Pulmonary artery endothelial cell (primary cell): ENCODE results near the gene TBXA2R. TPM values are rescaled to one million over a fixed set of nuclear protein-coding genes. Genes with fewer than 3 reads are reported as not detected.

ENCODE experiments used
- DNase-seq: peaks from one replicate; pipeline ENCODE4 v3.0.0-alpha.2; 2011; ENCODE audit warnings: low read depth, low spot score
- total RNA-seq: library from RNA; depleted of rRNA; stranded (reverse); fragments of >200 nt; gene quantifications from 2 replicates; pipeline ENCODE4 v1.2.3, GENCODE V29; 2014

TBXA2R gene
- total RNA-seq, 1 donor from 2014 or later, result 0.66 TPM

DNA sequence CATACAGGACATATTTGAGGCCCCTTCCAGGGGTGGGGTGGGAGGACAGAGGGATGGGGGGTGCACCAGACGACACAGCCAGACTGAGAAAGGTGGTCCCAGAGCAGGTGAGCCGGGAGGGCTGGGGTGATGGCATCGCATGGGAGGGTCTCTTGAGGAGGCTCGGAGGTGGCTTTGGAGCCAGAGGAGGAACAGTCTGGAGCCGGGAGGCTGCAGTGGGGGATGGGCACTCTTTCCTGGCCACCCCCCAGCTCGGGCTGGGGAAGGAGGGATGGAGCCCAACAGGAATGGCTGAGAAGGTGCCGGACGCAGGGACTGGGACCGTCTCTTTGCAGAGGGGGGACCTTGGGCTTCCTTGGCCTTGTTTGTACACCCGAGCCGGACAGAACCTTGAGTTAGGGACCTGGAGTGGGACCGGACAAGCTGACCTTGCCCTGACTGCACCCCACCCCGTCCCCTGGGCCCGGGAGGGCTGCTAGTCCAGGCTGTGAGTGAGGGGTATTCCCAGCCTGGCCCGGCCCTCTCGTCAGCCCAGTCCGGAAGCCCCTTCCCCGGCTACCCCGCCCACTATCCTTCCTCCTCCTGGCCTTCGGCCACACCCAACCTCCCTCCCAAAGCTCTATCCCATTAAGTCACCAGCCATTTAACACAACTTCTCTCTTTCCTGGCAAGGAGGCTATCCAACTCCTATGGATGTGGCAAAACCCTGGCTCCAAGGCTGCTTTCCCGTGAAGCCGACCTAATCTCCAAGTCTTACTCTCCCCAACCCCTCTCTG is 816 bp upstream of the TBXA2R start:
- no peak for DNase-seq

DNA sequence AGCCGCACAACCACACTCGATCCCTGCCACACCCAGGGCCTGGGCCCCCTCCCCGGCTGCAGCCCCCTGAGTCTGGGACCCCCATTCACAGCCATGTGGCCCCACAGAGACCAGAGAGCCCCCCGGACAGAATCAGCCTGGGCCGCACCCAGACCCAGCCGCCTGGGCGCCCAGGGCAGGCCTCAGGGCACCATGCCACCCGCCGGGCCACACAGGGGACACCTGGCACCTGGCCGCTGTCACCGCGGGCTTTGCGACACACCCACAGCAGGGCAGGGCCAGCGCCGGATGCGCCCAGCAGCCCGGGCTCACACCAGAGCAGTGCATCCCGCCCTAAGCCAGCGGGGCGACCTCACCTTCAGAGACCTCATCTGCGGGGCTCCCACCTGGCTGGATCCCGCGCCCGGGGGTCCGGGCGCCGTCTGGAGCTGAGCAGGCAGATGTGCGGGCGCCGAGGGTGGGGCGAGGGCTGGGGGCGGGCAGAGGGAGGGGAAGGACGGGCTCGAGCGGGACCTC is 443 bp downstream of the TBXA2R start:
- DNase-seq, result no peak

DNA sequence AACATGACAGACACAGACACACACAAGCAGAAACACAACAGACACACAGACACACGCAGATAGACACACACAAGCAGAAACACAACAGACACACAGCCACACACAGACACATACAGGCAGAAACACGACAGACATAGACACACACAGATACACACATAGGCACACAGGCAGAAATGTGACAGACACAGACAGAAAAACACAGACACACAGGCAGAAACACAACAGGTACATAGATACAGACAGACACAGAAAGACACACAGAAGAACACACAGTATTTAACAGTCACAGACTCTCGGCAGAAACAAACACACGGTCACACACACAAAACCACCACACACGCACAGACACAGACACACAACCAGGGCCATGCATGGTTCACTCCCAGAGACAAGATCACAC is 905 bp downstream of the TBXA2R start:
- DNase-seq, result no peak

DNA sequence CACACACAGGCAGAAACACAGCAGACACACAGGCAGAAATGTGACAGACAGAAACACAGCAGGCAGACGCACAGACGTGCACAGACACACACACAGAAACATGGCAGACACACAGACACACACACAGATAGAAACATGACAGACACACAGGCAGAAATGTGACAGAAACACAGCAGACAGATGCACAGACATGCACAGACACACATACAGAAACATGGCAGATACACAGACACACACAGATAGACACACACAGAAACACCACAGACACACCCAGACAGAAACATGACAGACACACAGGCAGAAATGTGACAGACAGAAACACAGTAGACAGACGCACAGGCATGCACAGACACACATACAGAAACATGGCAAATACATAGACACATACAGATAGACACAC is 1.3 kb downstream of the TBXA2R start:
- DNase-seq, result no peak

DNA sequence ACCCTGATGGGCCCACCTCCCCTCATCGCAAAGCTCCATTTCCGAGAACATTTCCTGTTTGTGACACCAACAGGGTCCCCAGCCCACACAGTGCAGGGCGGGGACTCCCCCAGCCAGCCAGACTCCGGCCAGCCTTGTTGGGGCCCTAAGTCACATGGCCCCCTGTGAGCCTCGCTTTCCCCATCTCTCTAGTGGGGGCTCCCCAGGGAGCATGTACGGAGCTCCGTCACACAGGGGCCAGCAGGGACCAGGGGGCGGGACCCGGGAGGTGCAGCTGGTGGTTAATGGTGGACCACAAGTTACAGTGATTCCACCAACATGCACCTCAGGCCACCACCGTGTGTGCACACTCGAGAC is 1.7 kb downstream of the TBXA2R start:
- no peak for DNase-seq

DNA sequence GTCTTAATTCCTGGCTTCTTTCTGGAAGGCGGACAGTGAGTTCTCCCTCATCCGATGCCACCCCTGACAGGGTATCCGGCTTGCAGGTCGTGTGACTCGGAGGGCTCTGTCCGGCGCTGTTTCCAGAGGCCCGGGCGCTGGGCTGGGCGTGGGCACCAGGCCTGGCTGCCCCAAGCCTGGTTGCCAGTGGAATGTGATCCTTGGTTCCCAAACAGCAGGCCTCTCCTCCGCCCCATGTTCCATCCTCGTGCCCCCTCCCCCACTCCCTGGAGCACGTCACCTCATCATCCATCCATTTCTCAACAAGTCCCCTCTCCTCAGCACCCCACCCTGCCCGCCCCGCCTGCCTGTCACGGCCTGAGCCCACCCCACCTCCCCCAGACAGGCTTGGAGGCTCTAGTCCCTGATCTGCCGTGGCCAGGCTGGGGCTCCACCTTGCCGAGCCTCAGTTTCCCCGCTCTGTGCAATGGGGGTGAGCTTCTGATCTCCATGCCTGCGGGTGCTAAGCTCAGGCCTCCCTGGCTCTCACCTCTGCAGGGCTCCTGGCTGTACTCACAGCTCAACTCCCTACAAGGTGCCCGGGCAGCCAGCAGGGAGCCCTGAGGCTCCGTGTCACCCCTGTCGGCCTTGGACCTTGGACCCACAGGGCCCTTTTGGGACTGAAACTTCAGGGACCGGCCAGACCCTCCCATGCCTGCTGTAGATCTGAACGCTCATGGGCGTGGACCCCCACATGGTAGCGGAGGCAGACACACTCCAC is 2.3 kb downstream of the TBXA2R start:
- DNase-seq, result no peak

DNA sequence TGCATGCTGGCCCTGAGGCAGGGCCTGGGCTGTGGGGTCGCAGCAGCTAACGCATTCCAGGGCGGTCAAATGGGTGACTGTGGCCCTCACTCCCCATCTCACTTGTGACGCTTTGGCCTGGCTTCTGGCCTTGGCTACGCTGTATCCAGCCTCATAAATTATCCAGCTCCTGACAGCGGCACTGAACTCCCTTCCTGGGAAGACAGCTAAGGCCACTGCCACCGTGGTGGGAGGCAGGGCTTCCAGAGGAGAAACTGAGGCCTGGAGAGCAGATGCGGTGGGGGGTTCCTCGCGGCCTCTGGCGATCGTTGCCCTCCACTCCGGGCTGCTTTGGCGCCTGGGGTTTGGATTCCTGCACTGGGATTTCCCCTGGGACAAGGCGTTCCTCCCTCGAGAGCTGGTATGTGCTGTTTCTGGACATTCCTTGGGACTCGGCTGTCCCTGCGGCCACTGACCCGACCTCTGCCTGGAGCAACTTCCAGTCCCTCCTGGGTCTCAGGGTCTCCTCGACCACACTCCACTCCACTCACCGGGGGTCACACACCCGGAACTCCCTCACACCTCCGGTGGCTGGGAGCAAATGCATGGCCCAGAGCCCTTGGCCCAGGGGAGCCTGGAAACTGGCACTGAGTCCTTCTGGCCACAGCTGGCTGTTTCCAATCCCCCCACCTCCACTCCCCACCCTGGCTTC is 3.4 kb downstream of the TBXA2R start:
- DNase-seq, result no peak

DNA sequence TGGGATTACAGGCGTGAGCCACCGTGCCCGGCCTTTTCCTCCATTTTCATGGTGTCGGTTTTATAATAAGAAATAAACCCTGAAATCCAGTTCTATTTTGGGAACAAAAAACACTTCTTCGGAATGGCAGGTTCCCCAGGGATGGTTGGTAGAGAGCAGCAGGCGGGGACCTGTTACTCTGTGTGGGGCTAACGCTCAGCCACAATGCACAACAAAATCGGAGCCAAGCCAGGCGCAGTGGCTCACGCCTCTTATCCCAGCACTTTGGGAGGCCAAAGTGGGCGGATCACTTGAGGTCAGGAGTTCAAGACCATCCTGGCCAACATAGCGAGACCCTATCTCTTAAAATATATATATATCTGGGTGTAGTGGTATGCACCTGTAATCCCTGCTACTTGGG is 5.7 kb downstream of the TBXA2R start:
- DNase-seq, result no peak

DNA sequence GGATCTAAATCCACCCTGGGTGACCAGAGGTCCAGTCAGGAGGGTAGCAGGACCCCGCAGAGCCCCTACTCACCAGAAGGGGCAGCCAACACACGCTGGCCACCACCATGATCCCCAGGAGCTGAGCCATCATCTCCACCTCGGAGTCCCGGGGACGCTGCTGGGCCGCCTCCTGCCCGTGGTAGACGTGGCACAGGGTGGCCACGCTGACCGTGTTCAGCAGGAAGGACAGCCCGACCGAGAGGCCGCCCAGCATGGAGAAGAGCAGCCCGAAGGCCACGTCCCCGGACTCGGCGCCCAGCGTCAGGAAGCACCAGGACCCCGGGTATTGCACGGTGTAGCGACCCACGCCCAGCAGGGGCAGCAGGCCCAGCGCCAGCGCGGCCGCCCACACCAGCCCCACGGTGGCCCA is 6.9 kb downstream of the TBXA2R start:
- no peak for DNase-seq

DNA sequence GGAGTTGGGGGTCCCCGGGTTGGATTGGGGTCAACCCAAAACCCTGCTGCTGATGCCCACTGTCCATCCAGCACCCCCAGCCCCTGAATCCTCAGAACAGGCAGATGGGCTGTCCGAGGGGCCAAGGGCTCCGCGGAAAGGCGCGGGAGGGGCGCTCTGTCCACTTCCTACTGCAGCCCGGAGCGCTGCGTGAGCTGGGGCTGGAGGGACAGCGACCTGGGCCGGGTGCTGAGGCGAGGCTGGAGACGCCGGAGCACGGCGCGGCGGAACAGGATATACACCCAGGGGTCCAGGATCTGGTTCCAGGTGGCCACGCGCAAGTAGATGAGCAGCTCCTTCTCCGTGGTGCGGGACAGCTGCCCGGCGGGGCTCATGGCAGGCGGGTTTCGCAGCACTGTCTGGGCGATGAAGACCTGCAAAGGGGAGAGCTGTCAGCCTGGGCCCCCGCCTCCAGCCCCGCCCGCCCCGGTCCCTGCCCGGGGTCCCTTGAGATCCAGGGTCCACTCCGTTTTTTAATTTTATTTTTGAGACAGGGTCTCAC is 11.1 kb downstream of the TBXA2R start:
- DNase-seq, result no peak

DNA sequence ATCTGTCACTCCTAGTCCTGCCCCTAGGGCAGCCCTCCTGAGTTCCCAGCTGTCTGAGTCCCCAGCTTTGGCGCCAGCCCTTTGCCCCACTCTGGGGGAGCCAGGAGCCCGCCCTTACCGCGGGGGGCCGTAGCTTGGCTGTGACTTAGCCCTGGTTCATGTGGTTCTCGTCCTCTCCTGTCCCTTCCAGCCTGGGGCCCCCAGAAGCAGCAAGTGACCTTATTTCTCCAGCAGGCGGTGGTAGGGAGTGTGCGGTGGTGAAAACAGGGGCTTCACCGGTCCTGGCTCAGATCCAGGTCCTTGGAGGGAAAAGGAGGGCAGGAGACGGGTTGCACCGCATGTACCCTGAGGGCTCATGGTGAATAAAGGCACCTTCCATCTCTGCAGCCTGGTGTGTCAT is 13.5 kb downstream of the TBXA2R start:
- no peak for DNase-seq

DNA sequence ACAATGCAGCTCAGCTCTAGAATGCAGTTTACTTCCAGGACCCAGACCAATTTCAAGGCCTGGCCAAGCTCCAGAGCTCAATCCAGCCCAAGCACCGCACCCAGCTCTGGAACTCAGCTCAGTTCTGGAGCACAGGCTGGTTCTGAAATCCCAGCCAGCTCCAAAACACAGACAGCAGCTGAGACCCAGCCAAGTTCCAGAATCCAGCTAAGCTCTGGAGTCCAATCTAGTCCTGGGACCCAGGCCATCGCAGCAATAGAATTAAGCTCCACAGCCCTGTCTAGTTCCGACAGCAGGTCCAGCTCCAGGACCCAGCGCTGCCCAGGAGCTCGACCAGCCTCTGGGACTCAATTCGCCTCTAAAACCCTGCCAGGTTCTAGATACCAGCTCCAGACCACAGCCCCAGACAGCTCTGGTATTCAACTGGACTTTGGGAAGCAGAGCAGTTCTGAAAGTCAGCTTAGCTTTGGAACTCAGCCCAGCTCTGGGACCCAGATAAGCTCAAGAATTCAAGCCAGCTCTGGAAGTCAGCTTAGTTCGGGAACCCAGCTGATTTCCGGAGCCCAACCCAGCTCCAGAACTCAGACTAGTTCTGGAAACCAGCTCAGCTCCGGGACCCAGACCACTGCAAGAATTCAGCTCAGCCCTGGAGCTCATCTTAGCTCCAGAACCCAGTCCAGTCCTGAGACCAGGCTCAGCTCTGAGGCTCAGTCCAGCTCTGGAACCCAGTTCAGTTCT is 14.6 kb downstream of the TBXA2R start:
- DNase-seq, result no peak

DNA sequence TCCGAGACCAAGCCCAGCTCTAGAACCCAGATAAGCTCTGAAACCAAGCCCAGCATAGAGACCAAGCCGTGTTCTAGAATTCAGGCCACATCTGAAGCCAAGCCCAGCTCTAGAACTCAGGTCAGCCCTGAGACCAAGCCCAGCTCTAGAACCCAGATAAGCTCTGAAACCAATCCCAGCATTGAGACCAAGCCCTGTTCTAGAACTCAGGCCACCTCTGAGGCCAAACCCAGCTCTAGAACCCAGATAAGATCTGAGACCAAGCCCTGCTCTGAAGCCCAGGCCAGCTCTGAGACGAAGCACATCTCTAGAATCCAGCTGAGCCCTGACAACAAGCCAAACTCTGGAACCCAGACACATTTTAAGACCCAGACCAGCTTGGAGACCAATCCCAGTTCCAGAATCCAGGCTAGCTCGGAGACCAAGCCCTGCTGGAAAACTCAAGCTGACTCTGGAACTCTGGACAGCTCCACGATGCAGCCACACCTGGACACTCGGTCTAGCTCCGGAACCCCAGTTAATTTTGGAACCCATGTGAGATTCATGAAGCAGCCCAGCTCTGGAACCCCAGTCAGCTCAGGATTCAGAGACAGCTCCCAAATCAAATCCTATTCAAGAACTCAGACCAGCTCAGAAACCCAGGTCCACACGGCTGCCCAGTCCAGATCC is 15.6 kb downstream of the TBXA2R start:
- no peak for DNase-seq

DNA sequence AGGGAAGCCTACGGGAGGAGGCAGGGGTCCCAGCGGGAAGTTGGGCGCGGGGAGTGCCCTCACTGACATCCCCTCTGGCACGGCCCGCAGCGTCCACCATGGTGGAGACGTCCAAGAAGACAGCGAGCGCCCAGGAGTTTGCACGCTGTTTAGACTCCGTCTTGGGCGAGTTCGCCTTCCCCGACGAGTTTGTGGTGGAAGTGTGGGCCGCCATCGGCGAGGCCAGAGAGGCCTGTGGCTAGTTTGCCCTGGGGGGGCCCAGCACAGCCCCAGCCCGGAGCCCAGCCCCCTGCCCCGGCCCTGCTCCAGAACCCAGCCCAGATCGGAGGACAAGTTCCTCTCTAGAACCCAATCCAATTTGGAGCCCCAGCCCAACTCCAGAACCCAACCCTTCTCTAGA is 16.7 kb downstream of the TBXA2R start:
- no peak for DNase-seq

DNA sequence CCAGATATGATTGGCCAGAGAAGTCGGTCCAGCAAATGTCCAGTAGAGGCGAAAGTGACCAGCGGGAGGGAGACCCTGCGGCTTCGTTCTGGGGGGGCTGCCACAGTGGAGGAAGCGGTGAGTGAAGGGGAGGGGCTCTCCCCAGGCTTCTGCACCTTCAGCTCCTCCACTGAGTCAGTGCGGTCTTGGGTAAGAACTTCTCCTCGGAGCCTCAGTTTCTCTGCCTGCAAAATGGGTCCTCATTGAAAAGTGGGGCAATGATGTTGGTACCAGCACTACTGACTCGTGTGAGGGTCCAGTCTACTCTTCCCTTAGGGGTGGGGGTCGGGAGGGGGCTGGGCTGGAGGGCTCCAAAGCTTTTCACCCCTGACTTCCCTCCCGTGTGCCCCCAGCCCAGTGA is 17.2 kb downstream of the TBXA2R start:
- DNase-seq, result no peak

DNA sequence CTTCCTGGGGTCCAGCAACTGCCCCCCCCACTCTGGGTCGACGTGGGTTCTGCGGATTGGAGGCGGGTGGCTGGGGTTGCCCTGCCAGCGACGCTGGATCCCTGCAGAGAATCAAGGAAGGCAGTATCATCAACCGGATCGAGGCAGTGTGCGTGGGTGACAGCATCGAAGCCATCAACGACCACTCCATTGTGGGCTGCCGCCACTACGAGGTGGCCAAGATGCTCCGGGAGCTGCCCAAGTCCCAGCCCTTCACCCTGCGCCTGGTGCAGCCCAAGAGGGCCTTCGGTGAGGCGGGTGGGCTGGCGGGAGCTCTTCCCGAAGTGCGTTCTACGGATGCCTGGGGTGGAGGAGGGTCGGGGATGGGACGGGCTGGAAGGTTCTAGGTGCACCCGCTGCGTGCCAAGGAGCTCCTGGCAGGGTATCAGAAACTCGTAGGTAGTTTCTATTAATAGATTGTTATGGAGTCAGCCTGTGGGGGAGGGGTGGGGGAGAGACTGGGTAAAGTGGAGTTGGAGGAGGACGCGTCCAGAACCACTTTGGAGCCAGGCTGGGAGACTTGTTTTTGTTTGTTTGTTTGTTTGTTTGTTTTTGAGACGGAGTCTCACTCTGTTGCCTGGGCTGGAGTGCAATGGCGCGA is 19.8 kb downstream of the TBXA2R start:
- no peak for DNase-seq

DNA sequence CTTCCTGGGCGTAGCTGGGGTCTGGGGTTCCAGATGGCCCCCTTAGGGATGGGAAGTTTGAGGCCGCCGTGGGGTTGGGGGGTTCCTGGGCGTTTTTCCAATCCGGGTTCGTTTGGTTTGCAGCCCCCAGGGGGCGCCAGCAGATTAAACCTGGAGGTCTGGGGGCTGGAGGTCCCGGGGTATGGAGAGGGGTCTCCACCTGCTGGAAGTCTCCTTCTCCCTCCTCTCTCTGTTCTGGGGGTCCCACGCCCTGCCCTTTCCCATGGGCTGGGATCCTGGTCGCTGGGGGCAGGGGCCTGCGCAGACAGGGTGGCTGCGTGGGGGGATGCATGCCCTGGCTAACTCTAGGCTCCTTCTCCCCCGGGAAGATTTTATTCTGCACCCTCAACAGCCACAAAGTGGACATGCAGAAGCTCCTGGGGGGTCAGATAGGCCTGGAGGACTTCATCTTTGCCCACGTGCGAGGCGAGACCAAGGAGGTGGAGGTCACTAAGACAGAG is 20.5 kb downstream of the TBXA2R start:
- DNase-seq, result no peak

DNA sequence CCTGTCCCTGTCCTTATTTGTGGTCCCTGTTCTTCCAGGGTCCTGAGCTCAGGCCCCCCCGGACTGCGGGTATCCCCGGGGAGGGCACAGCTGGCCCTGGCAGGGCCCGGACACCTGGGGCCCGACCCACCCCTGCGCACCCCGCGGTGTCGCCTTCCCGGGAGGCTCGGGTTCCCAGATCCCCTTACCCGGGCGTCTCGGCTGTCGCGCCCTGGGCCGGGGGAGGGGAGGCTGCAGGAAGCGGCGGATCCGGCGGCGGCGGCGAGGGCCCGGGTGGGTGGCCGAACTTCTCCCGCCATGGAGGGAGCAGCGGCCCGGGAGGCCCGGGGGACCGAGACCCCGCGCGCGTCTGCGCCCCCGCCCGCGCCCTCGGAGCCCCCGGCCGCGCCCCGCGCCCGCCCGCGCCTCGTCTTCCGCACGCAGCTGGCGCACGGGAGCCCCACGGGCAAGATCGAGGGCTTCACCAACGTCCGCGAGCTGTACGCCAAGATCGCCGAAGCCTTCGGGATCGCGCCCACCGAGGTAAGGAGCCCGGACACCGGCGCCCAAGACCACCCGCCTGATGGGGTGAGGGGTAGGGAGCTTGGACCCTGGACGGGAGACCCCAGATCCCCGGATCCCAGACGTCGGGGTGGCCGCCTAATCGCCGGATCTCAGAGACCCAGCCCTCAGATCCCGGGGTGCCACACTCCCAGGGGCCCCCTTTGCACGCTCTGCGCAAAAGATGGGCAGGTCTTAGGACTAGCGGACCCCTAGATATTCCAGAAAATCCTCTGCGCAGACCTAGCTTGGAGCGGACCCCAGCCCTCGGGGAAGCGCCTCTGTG is 21.2 kb downstream of the TBXA2R start, which contains the start of gene GIPC3:
TSS of gene GIPC3 (plus strand) at position 178 of the 826 bp plus-strand sequence. CDS start at position 298, 120 bp downstream.
- DNase-seq, result no peak
